Fibroblast of lung (primary cell): ENCODE data around the gene ZNF277. TPM values are rescaled to one million over a fixed set of nuclear protein-coding genes. Genes with fewer than 3 reads are reported as not detected.

ENCODE experiments used
- DNase-seq, 2 donors: peaks; one replicate each; pipeline versions ENCODE4 v3.0.0 to v3.0.0-alpha.2; 2010; ENCODE audit warnings: low read depth in 2 of 2
- H2AFZ ChIP-seq: 2 replicates; pipeline ENCODE4 v1.5.1; 2012; ENCODE audit warnings: low read length, control low read depth, inconsistent platforms
- H3K27ac ChIP-seq: 2 replicates; pipeline ENCODE4 v1.5.1; 2011; ENCODE audit warnings: low read length, control low read depth; ENCODE audit not compliant: insufficient read depth
- H3K27me3 ChIP-seq: 2 replicates; pipeline ENCODE4 v1.5.1; 2011; ENCODE audit warnings: mild to moderate bottlenecking, low read length; ENCODE audit not compliant: control insufficient read depth, insufficient read depth
- H3K36me3 ChIP-seq: 2 replicates; pipeline ENCODE4 v1.5.1; 2011; ENCODE audit warnings: low read length; ENCODE audit not compliant: control insufficient read depth, insufficient read depth
- H3K4me1 ChIP-seq: 2 replicates; pipeline ENCODE4 v1.5.1; 2011; ENCODE audit warnings: low read length; ENCODE audit not compliant: control insufficient read depth, insufficient read depth; ENCODE audit errors: extremely low read depth
- H3K4me2 ChIP-seq: 2 replicates; pipeline ENCODE4 v1.5.1; 2011; ENCODE audit warnings: low read length, control low read depth; ENCODE audit not compliant: insufficient read depth; ENCODE audit errors: extremely low read depth
- H3K4me3 ChIP-seq, 4 experiments: fragments of 200-600 bp in 1 of 4; sonication (generic) in 1 of 4; replicated peaks in 1 of 4; 2 replicates each; pipeline ENCODE4 v1.5.1; 2011 to 2016; ENCODE audit warnings: low read length in 4 of 4, low read depth in 3 of 4, mild to moderate bottlenecking in 3 of 4, control low read depth in 2 of 4, inconsistent platforms in 1 of 4, mixed read lengths in 1 of 4; ENCODE audit not compliant: insufficient read depth in 1 of 4; ENCODE audit errors: control extremely low read depth in 1 of 4
- H3K79me2 ChIP-seq: 2 replicates; pipeline ENCODE4 v1.5.1; 2012; ENCODE audit warnings: mild to moderate bottlenecking, low read length, inconsistent platforms; ENCODE audit not compliant: control insufficient read depth, insufficient read depth
- H3K9ac ChIP-seq: 2 replicates; pipeline ENCODE4 v1.5.1; 2011; ENCODE audit warnings: mild to moderate bottlenecking, low read length, control low read depth; ENCODE audit not compliant: insufficient read depth
- H3K9me3 ChIP-seq: 2 replicates; pipeline ENCODE4 v1.5.1; 2012; ENCODE audit warnings: low read depth, low read length; ENCODE audit not compliant: control insufficient read depth, insufficient read depth
- H4K20me1 ChIP-seq: 2 replicates; pipeline ENCODE4 v1.5.1; 2011; ENCODE audit warnings: low read length; ENCODE audit not compliant: control insufficient read depth, insufficient read depth; ENCODE audit errors: extremely low read depth
- EZH2 ChIP-seq: IDR thresholded peaks from 2 replicates; pipeline ENCODE4 v1.5.1; 2012; ENCODE audit warnings: low read length, control low read depth, mild to moderate bottlenecking; ENCODE audit errors: missing control alignments
- polyA plus RNA-seq, 2 donors: library from polyadenylated mRNA; depleted of rRNA in 1 of 2; stranded (reverse) in 1 of 2; unstranded in 1 of 2; fragments of >200 nt; gene quantifications; 2 replicates each; pipeline ENCODE4 v1.2.1, GENCODE V29; 2011 to 2012; ENCODE audit warnings: missing spikeins in 1 of 2
- total RNA-seq: library from RNA; depleted of rRNA; stranded (reverse); fragments of >200 nt; gene quantifications from 2 replicates; pipeline ENCODE4 v1.2.1, GENCODE V29; 2014
- TF ChIP-seq, protein P1 (sequence below), 2 donors: IDR thresholded peaks in 1 of 2; conservative IDR thresholded peaks in 1 of 2; 1 replicate in 1 of 2; 2 replicates in 1 of 2; pipeline ENCODE4 v1.5.1; 2011 to 2012; ENCODE audit warnings: low read length in 2 of 2, control low read depth in 1 of 2, inconsistent platforms in 1 of 2, low read depth in 1 of 2, mild to moderate bottlenecking in 1 of 2

Gene ZNF277
- total and polyA plus RNA-seq, 2 donors (not counting 1 experiment from before 2014, with no cell fraction given) = 23.1 to 66.6 TPM

GRCh38 chr7:112383671-112384417, 177.3 kb downstream of the ZNF277 start:
- H3K4me3 ChIP-seq = no peak overlapping the region
- H3K4me2 ChIP-seq = no peak overlapping the region
- no peaks in the 10 kb centered on the region for H4K20me1 ChIP-seq
- H3K36me3 ChIP-seq = no peaks in the 10 kb centered on the region
- no peak overlapping the region for H3K9ac ChIP-seq
- H2AFZ ChIP-seq = no peak overlapping the region
- no peaks in the 10 kb centered on the region for H3K27me3 ChIP-seq
- no peaks in the 10 kb centered on the region for H3K4me1 ChIP-seq
- no peaks in the 10 kb centered on the region for H3K9me3 ChIP-seq
- TF ChIP-seq, protein P1, sequence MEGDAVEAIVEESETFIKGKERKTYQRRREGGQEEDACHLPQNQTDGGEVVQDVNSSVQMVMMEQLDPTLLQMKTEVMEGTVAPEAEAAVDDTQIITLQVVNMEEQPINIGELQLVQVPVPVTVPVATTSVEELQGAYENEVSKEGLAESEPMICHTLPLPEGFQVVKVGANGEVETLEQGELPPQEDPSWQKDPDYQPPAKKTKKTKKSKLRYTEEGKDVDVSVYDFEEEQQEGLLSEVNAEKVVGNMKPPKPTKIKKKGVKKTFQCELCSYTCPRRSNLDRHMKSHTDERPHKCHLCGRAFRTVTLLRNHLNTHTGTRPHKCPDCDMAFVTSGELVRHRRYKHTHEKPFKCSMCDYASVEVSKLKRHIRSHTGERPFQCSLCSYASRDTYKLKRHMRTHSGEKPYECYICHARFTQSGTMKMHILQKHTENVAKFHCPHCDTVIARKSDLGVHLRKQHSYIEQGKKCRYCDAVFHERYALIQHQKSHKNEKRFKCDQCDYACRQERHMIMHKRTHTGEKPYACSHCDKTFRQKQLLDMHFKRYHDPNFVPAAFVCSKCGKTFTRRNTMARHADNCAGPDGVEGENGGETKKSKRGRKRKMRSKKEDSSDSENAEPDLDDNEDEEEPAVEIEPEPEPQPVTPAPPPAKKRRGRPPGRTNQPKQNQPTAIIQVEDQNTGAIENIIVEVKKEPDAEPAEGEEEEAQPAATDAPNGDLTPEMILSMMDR (conservative IDR thresholded peaks at IDR 0.05 in 1 of 2, IDR thresholded peaks at IDR 0.05 in 1 of 2; ENCODE audit: low read depth in 1 of 2, low read length in 2 of 2) = no peak
- TF ChIP-seq EZH2 = no peak
- DNase-seq = peak; percentile 10 to 26
- no peak overlapping the region for H3K27ac ChIP-seq
- no peaks in the 10 kb centered on the region for H3K79me2 ChIP-seq

GRCh38 chr7:112385516-112385915, 179.0 kb downstream of the ZNF277 start:
- TF ChIP-seq, protein P1 (conservative IDR thresholded peaks at IDR 0.05 in 1 of 2, IDR thresholded peaks at IDR 0.05 in 1 of 2; ENCODE audit: low read depth in 1 of 2, low read length in 2 of 2) = no peak
- no peak for TF ChIP-seq EZH2
- H3K27ac ChIP-seq = no peak overlapping the region

GRCh38 chr7:112386619-112387018, 180.1 kb downstream of the ZNF277 start:
- Histone ChIP-seq H3K4me2 (no peak overlapping the region), H4K20me1 (no peaks in the 10 kb centered on the region), H3K79me2 (no peaks in the 10 kb centered on the region), H3K4me3 (no peak overlapping the region), H3K27ac (no peak overlapping the region), H3K27me3 (no peaks in the 10 kb centered on the region), H2AFZ (no peak overlapping the region), H3K9ac (no peak overlapping the region), H3K36me3 (no peaks in the 10 kb centered on the region), H3K4me1 (no peaks in the 10 kb centered on the region), H3K9me3 (no peaks in the 10 kb centered on the region)
- no peak for TF ChIP-seq EZH2
- TF ChIP-seq, protein P1 (conservative IDR thresholded peaks at IDR 0.05 in 1 of 2, IDR thresholded peaks at IDR 0.05 in 1 of 2; ENCODE audit: low read depth in 1 of 2, low read length in 2 of 2) = no peak
- no peak for DNase-seq

More at GRCh38 chr7:112385516-112385915, 179.0 kb downstream of the ZNF277 start:
- Histone ChIP-seq H2AFZ (no peak overlapping the region), H3K27me3 (no peaks in the 10 kb centered on the region), H3K36me3 (no peaks in the 10 kb centered on the region), H3K4me1 (no peaks in the 10 kb centered on the region), H3K4me2 (no peak overlapping the region), H3K79me2 (no peaks in the 10 kb centered on the region), H4K20me1 (no peaks in the 10 kb centered on the region), H3K9me3 (no peaks in the 10 kb centered on the region), H3K9ac (no peak overlapping the region), H3K4me3 (no peak overlapping the region)
- DNase-seq = no peak
